ENCODE data around the gene ZNF469.

ZNF469 gene

GRCh38 chr16:88419790-88420189 lies 37.0 kb downstream of the ZNF469 start:
- DNase-seq (ENCODE audit: low read depth), result no peak
- H3K4me3 ChIP-seq (ENCODE audit: low read depth, low read length), result no peak overlapping the region
- TF ChIP-seq CTCF (IDR thresholded peaks at IDR 0.05; ENCODE audit: insufficient read depth, low read depth, low read length, missing control alignments), result no peak

GRCh38 chr16:88420496-88420895 lies 37.7 kb downstream of the ZNF469 start:
- DNase-seq (ENCODE audit: low read depth), result no peak
- no peak for TF ChIP-seq CTCF (IDR thresholded peaks at IDR 0.05; ENCODE audit: insufficient read depth, low read depth, low read length, missing control alignments)
- H3K4me3 ChIP-seq (ENCODE audit: low read depth, low read length), result no peak overlapping the region

- no peak overlapping the region for H3K4me3 ChIP-seq (ENCODE audit: low read depth, low read length)
- DNase-seq (ENCODE audit: low read depth), result no peak
- TF ChIP-seq CTCF (IDR thresholded peaks at IDR 0.05; ENCODE audit: insufficient read depth, low read depth, low read length, missing control alignments), result no peak
Measured at GRCh38 chr16:88421301-88421700, 38.5 kb downstream of the ZNF469 start.

GRCh38 chr16:88421871-88422433 lies 39.2 kb downstream of the ZNF469 start:
- H3K4me3 ChIP-seq (ENCODE audit: low read depth, low read length), result no peak overlapping the region
- no peak for DNase-seq (ENCODE audit: low read depth)
- no peak for TF ChIP-seq CTCF (IDR thresholded peaks at IDR 0.05; ENCODE audit: insufficient read depth, low read depth, low read length, missing control alignments)

- no peak for TF ChIP-seq CTCF (IDR thresholded peaks at IDR 0.05; ENCODE audit: insufficient read depth, low read depth, low read length, missing control alignments)
- DNase-seq (ENCODE audit: low read depth), result no peak
- H3K4me3 ChIP-seq (ENCODE audit: low read depth, low read length), result no peak overlapping the region
Measured at GRCh38 chr16:88422733-88423447, 40.1 kb downstream of the ZNF469 start.

- no peak for TF ChIP-seq CTCF (IDR thresholded peaks at IDR 0.05; ENCODE audit: insufficient read depth, low read depth, low read length, missing control alignments)
- H3K4me3 ChIP-seq (ENCODE audit: low read depth, low read length), result no peak overlapping the region
- no peak for DNase-seq (ENCODE audit: low read depth)
Measured at GRCh38 chr16:88423448-88423850, 40.7 kb downstream of the ZNF469 start.
